ENCODE results near the gene HSPA1L.

The HSPA1L gene

GRCh38 chr6:31781244-31782125 is 33.6 kb downstream of the HSPA1L start:
- no peak for DNase-seq (ENCODE audit: low spot score)

- no peak for DNase-seq (ENCODE audit: low spot score)
Observed at GRCh38 chr6:31780507-31781243, 34.4 kb downstream of the HSPA1L start.

- DNase-seq (ENCODE audit: low spot score): no peak
Observed at GRCh38 chr6:31779908-31780307, 35.2 kb downstream of the HSPA1L start.

GRCh38 chr6:31778999-31779885 is 35.8 kb downstream of the HSPA1L start:
- no peak for DNase-seq (ENCODE audit: low spot score)

GRCh38 chr6:31778193-31778592 is 36.9 kb downstream of the HSPA1L start:
- no peak for DNase-seq (ENCODE audit: low spot score)

- DNase-seq (ENCODE audit: low spot score): no peak
Observed at GRCh38 chr6:31777667-31778050, 37.4 kb downstream of the HSPA1L start.

- DNase-seq (ENCODE audit: low spot score): peak; percentile 68
Observed at GRCh38 chr6:31776989-31777666, 38.0 kb downstream of the HSPA1L start, which contains the start of gene VWA7. VWA7 (minus strand) TSS chr6:31777328; CDS start chr6:31776779, 549 bp downstream.

GRCh38 chr6:31776485-31776988 is 38.5 kb downstream of the HSPA1L start:
- DNase-seq (ENCODE audit: low spot score): no peak

GRCh38 chr6:31775633-31776484 is 39.2 kb downstream of the HSPA1L start:
- DNase-seq (ENCODE audit: low spot score): no peak

GRCh38 chr6:31775184-31775583 is 39.9 kb downstream of the HSPA1L start:
- DNase-seq (ENCODE audit: low spot score): no peak

GRCh38 chr6:31771992-31772358 is 43.1 kb downstream of the HSPA1L start:
- DNase-seq (ENCODE audit: low spot score): no peak

- DNase-seq (ENCODE audit: low spot score): no peak
Observed at GRCh38 chr6:31770860-31771259, 44.2 kb downstream of the HSPA1L start.

GRCh38 chr6:31769684-31770371 is 45.3 kb downstream of the HSPA1L start:
- DNase-seq (ENCODE audit: low spot score): peak; percentile 93

- DNase-seq (ENCODE audit: low spot score): no peak
Observed at GRCh38 chr6:31768363-31769257, 46.5 kb downstream of the HSPA1L start.

GRCh38 chr6:31767096-31767645 is 47.9 kb downstream of the HSPA1L start:
- DNase-seq (ENCODE audit: low spot score): no peak

GRCh38 chr6:31765910-31766794 is 48.9 kb downstream of the HSPA1L start:
- peak; percentile 88 for DNase-seq (ENCODE audit: low spot score)

GRCh38 chr6:31765559-31765909 is 49.5 kb downstream of the HSPA1L start:
- no peak for DNase-seq (ENCODE audit: low spot score)

- no peak for DNase-seq (ENCODE audit: low spot score)
Observed at GRCh38 chr6:31764198-31764597, 50.9 kb downstream of the HSPA1L start.
